HepG2 (cell line): Measurements from ENCODE around the gene UBR7. TPM values are rescaled to one million over a fixed set of nuclear protein-coding genes. Genes with fewer than 3 reads are reported as not detected.

Source experiments
- CC2D1A ChIP-seq: sonication (generic); formaldehyde crosslinking; IDR thresholded peaks from 2 replicates; pipeline ENCODE4 v1.8.1; 2023; ENCODE audit warnings: mild to moderate bottlenecking, missing genetic modification reagents
- EHMT2 ChIP-seq: fragments of 200-600 bp; sonication (generic); IDR thresholded peaks from 2 replicates; pipeline ENCODE4 v1.7.0; 2017; ENCODE audit warnings: antibody characterized with exemption, low read depth, low read length, borderline replicate concordance
- HNF1B ChIP-seq: sonication (generic); formaldehyde crosslinking; IDR thresholded peaks from 2 replicates; pipeline ENCODE4 v1.5.1; 2020; ENCODE audit warnings: mild to moderate bottlenecking, moderate library complexity, missing genetic modification reagents
- KMT2B ChIP-seq: IDR thresholded peaks from 2 replicates; pipeline ENCODE4 v1.6.1; 2016; ENCODE audit warnings: missing genetic modification reagents, missing compliant biosample characterization
- PBX3 ChIP-seq: sonication (generic); formaldehyde crosslinking; IDR thresholded peaks from 2 replicates; pipeline ENCODE4 v1.8.1; 2023; ENCODE audit warnings: missing genetic modification reagents, inconsistent platforms, borderline replicate concordance
- SKIL ChIP-seq: sonication (generic); formaldehyde crosslinking; IDR thresholded peaks from 2 replicates; pipeline ENCODE4 v1.8.0; 2022; ENCODE audit warnings: missing genetic modification reagents, mild to moderate bottlenecking, moderate library complexity, borderline replicate concordance
- SP1 ChIP-seq, 2 experiments: fragments of 450-650 bp in 1 of 2; sonication (generic) in 1 of 2; formaldehyde crosslinking in 1 of 2; IDR thresholded peaks; 2 replicates each; pipeline versions ENCODE4 v1.4.0 to v1.6.1; 2016 to 2020; ENCODE audit warnings: missing genetic modification reagents in 1 of 2
- TFAP4 ChIP-seq: sonication (generic); IDR thresholded peaks from 2 replicates; pipeline ENCODE4 v1.6.1; 2016; ENCODE audit warnings: low read depth, borderline replicate concordance
- TFE3 ChIP-seq: IDR thresholded peaks from 2 replicates; pipeline ENCODE4 v1.6.1; 2016
- THAP9 ChIP-seq: sonication (generic); formaldehyde crosslinking; IDR thresholded peaks from 2 replicates; pipeline ENCODE4; 2020; ENCODE audit warnings: missing genetic modification reagents, mild to moderate bottlenecking, borderline replicate concordance
- ZFP36L1 ChIP-seq: sonication (generic); formaldehyde crosslinking; IDR thresholded peaks from 2 replicates; pipeline ENCODE4 v1.8.0; 2022; ENCODE audit warnings: mild to moderate bottlenecking, missing genetic modification reagents, moderate library complexity
- ZNF205 ChIP-seq: IDR thresholded peaks from 2 replicates; pipeline ENCODE4 v1.6.1; 2018; ENCODE audit warnings: missing biosample characterization, missing genetic modification reagents
- ZNF3 ChIP-seq: IDR thresholded peaks from 2 replicates; pipeline ENCODE4 v1.7.0; 2017; ENCODE audit warnings: inconsistent platforms
- ZNF510 ChIP-seq: sonication (generic); formaldehyde crosslinking; IDR thresholded peaks from 2 replicates; pipeline ENCODE4 v1.4.0; 2020; ENCODE audit warnings: low read depth, mild to moderate bottlenecking, missing genetic modification reagents
- ZNF616 ChIP-seq: sonication (generic); formaldehyde crosslinking; IDR thresholded peaks from 2 replicates; pipeline ENCODE4 v1.5.0; 2020; ENCODE audit warnings: low read depth, mild to moderate bottlenecking, missing genetic modification reagents
- ZNF775 ChIP-seq: sonication (generic); formaldehyde crosslinking; IDR thresholded peaks from 2 replicates; pipeline ENCODE4 v1.4.0; 2020; ENCODE audit warnings: missing genetic modification reagents, mild to moderate bottlenecking, moderate library complexity, borderline replicate concordance
- polyA plus RNA-seq, 8 experiments: library from polyadenylated mRNA; depleted of rRNA in 3 of 8; stranded (reverse) in 7 of 8; unstranded in 1 of 8; fragments of >200 nt; fragmentation: Illumina TruSeq in 4 of 8; extraction: Trizol in 4 of 8; gene quantifications; 2 replicates each; pipeline versions ENCODE4 v1.2.1 to v1.2.3, GENCODE V29; 2011 to 2016; ENCODE audit warnings: low read depth in 4 of 8, missing spikeins in 1 of 8, mixed read lengths in 1 of 8; ENCODE audit not compliant: insufficient read depth in 1 of 8
- total RNA-seq, 5 experiments: library from RNA; depleted of rRNA; stranded (reverse); fragments of >200 nt; fragmentation: Illumina TruSeq; extraction: Trizol; gene quantifications; 2 replicates each; pipeline ENCODE4 v1.2.3, GENCODE V29; 2016; ENCODE audit warnings: low read depth in 1 of 5

UBR7 gene
- total and polyA plus RNA-seq, 2 of the 13 experiments (the other 11 are each of a cell fraction or from before 2014, with no cell fraction given) = 11.0 to 19.7 TPM

- peak; percentile 67 for TF ChIP-seq HNF1B (CRISPR knock-in tag)
- no peak for TF ChIP-seq ZNF3 (CRISPR knock-in tag)
- no peak for TF ChIP-seq ZNF510
- TF ChIP-seq EHMT2 = no peak
- 0 out of 2 replicates have a peak, but pooled peaks have one; percentile 54 for TF ChIP-seq SKIL (CRISPR knock-in tag)
- TF ChIP-seq ZFP36L1 (CRISPR knock-in tag) = peak; percentile 72; the same call in 1 of the 2 replicates
- no peak for TF ChIP-seq CC2D1A (CRISPR knock-in tag)
- TF ChIP-seq PBX3 (CRISPR knock-in tag) = no peak
- peak; percentile 78; the same call in 1 of the 2 replicates for TF ChIP-seq TFAP4
- peak; percentile 83; the same call in 1 of the 2 replicates for TF ChIP-seq THAP9 (CRISPR knock-in tag)
- TF ChIP-seq ZNF205 (CRISPR knock-in tag) = no peak
- TF ChIP-seq KMT2B (CRISPR knock-in tag) = peak; percentile 91
- TF ChIP-seq ZNF775 (CRISPR knock-in tag) = no peak
- TF ChIP-seq TFE3 (CRISPR knock-in tag) = peak; percentile 34; the same call in 1 of the 2 replicates
- 0 out of 2 replicates have a peak, but pooled peaks have one; percentile 13 for TF ChIP-seq ZNF616 (CRISPR knock-in tag)
- TF ChIP-seq SP1 (IDR thresholded peaks at IDR 0.05) = no peak
- peak; percentile 86 for TF ChIP-seq SP1 (CRISPR knock-in tag; IDR thresholded peaks at IDR 0.05)
Observed at GRCh38 chr14:93206793-93207467, at the start of gene UBR7, which contains the start of gene GON7 (continued).
